LNCaP clone FGC (cell line): ENCODE measurements around the gene ADGRD1.

Experiments
- DNase-seq: peaks from one replicate; pipeline ENCODE4 v3.0.0-alpha.2; 2011; ENCODE audit warnings: low read depth
- H3K4me3 ChIP-seq: 2 replicates; pipeline ENCODE4 v1.5.1; 2011; ENCODE audit warnings: mild to moderate bottlenecking, low read depth, low read length, control low read depth
- CTCF ChIP-seq: IDR thresholded peaks from 2 replicates; pipeline ENCODE4 v1.5.1; 2012; ENCODE audit warnings: mild to moderate bottlenecking; ENCODE audit not compliant: control insufficient read depth, insufficient read depth; ENCODE audit errors: extremely low read depth

Gene ADGRD1

GRCh38 chr12:130970908-130971233 is 17.2 kb downstream of the ADGRD1 start:
- TF ChIP-seq CTCF: no peak
- H3K4me3 ChIP-seq: no peak overlapping the region
- DNase-seq: no peak

- no peak for DNase-seq
- TF ChIP-seq CTCF: no peak
- H3K4me3 ChIP-seq: no peak overlapping the region
Observed at GRCh38 chr12:130971925-130972585, 18.3 kb downstream of the ADGRD1 start.

GRCh38 chr12:130972586-130972950 is 18.9 kb downstream of the ADGRD1 start:
- TF ChIP-seq CTCF: no peak
- DNase-seq: no peak
- no peak overlapping the region for H3K4me3 ChIP-seq

- H3K4me3 ChIP-seq: no peak overlapping the region
- no peak for TF ChIP-seq CTCF
- no peak for DNase-seq
Observed at GRCh38 chr12:130973109-130973508, 19.4 kb downstream of the ADGRD1 start.

GRCh38 chr12:130973906-130974305 is 20.2 kb downstream of the ADGRD1 start:
- no peak for DNase-seq
- H3K4me3 ChIP-seq: no peak overlapping the region
- TF ChIP-seq CTCF: no peak

GRCh38 chr12:130975116-130975515 is 21.4 kb downstream of the ADGRD1 start:
- no peak overlapping the region for H3K4me3 ChIP-seq
- DNase-seq: no peak
- no peak for TF ChIP-seq CTCF

- no peak overlapping the region for H3K4me3 ChIP-seq
- no peak for DNase-seq
- TF ChIP-seq CTCF: no peak
Observed at GRCh38 chr12:130976171-130976720, 22.5 kb downstream of the ADGRD1 start.
